HepG2 (cell line): ENCODE data around the gene RBBP8NL. TPM values are rescaled to one million over a fixed set of nuclear protein-coding genes. Genes with fewer than 3 reads are reported as not detected.

Experiments
- CC2D1A ChIP-seq: sonication (generic); formaldehyde crosslinking; IDR thresholded peaks from 2 replicates; pipeline ENCODE4 v1.8.1; 2023; ENCODE audit warnings: mild to moderate bottlenecking, missing genetic modification reagents
- EHMT2 ChIP-seq: fragments of 200-600 bp; sonication (generic); IDR thresholded peaks from 2 replicates; pipeline ENCODE4 v1.7.0; 2017; ENCODE audit warnings: antibody characterized with exemption, low read depth, low read length, borderline replicate concordance
- ELF4 ChIP-seq: sonication (generic); formaldehyde crosslinking; IDR thresholded peaks from 2 replicates; pipeline ENCODE4 v1.5.0; 2020; ENCODE audit warnings: missing genetic modification reagents, mild to moderate bottlenecking, moderate library complexity, borderline replicate concordance
- ETS1 ChIP-seq: sonication (generic); formaldehyde crosslinking; IDR thresholded peaks from 2 replicates; pipeline ENCODE4 v1.4.0; 2020; ENCODE audit warnings: missing genetic modification reagents
- FOXK2 ChIP-seq: fragments of 450-650 bp; IDR thresholded peaks from 2 replicates; pipeline ENCODE4 v1.6.1; 2016
- HCFC1 ChIP-seq: fragments of 150-350 bp; IDR thresholded peaks from 2 replicates; pipeline ENCODE4 v1.6.1; 2014; ENCODE audit warnings: low read depth, low read length
- NCOA2 ChIP-seq: sonication (generic); formaldehyde crosslinking; IDR thresholded peaks from 2 replicates; pipeline ENCODE4 v1.8.0; 2022; ENCODE audit warnings: inconsistent platforms
- SIX1 ChIP-seq: sonication (generic); formaldehyde crosslinking; IDR thresholded peaks from 2 replicates; pipeline ENCODE4 v1.4.0; 2020; ENCODE audit warnings: missing genetic modification reagents, borderline replicate concordance
- SIX4 ChIP-seq: sonication (generic); formaldehyde crosslinking; IDR thresholded peaks from 2 replicates; pipeline ENCODE4 v1.4.0; 2020; ENCODE audit warnings: missing genetic modification reagents
- ZNF121 ChIP-seq: sonication (generic); formaldehyde crosslinking; IDR thresholded peaks from 2 replicates; pipeline ENCODE4 v1.5.0; 2020; ENCODE audit warnings: mild to moderate bottlenecking, missing genetic modification reagents
- ZNF143 ChIP-seq: sonication (generic); formaldehyde crosslinking; IDR thresholded peaks from 2 replicates; pipeline ENCODE4 v1.4.0; 2020; ENCODE audit warnings: missing genetic modification reagents
- ZNF160 ChIP-seq: sonication (generic); formaldehyde crosslinking; IDR thresholded peaks from 2 replicates; pipeline ENCODE4 v1.8.0; 2022; ENCODE audit warnings: mild to moderate bottlenecking, inconsistent platforms, missing genetic modification reagents
- ZNF256 ChIP-seq: sonication (generic); formaldehyde crosslinking; conservative IDR thresholded peaks from 2 replicates; pipeline ENCODE4 v1.4.0; 2020; ENCODE audit warnings: missing genetic modification reagents
- ZNF383 ChIP-seq: sonication (generic); formaldehyde crosslinking; IDR thresholded peaks from 2 replicates; pipeline ENCODE4 v1.4.0; 2020; ENCODE audit warnings: missing genetic modification reagents, mild to moderate bottlenecking, borderline replicate concordance
- ZNF510 ChIP-seq: sonication (generic); formaldehyde crosslinking; IDR thresholded peaks from 2 replicates; pipeline ENCODE4 v1.4.0; 2020; ENCODE audit warnings: low read depth, mild to moderate bottlenecking, missing genetic modification reagents
- ZNF598 ChIP-seq: sonication (generic); formaldehyde crosslinking; IDR thresholded peaks from 2 replicates; pipeline ENCODE4 v1.5.1; 2020; ENCODE audit warnings: mild to moderate bottlenecking, missing genetic modification reagents, borderline replicate concordance
- ZNF607 ChIP-seq: sonication (generic); formaldehyde crosslinking; IDR thresholded peaks from 2 replicates; pipeline ENCODE4 v1.5.1; 2020; ENCODE audit warnings: missing genetic modification reagents, mild to moderate bottlenecking, borderline replicate concordance
- ZNF747 ChIP-seq: sonication (generic); formaldehyde crosslinking; IDR thresholded peaks from 2 replicates; pipeline ENCODE4 v1.8.1; 2023; ENCODE audit warnings: missing genetic modification reagents, mild to moderate bottlenecking, borderline replicate concordance
- ZNF83 ChIP-seq: sonication (generic); formaldehyde crosslinking; IDR thresholded peaks from 2 replicates; pipeline ENCODE4 v1.4.0; 2020; ENCODE audit warnings: missing genetic modification reagents, mild to moderate bottlenecking, borderline replicate concordance
- polyA plus RNA-seq, 8 experiments: library from polyadenylated mRNA; depleted of rRNA in 3 of 8; stranded (reverse) in 7 of 8; unstranded in 1 of 8; fragments of >200 nt; fragmentation: Illumina TruSeq in 4 of 8; extraction: Trizol in 4 of 8; gene quantifications; 2 replicates each; pipeline versions ENCODE4 v1.2.1 to v1.2.3, GENCODE V29; 2011 to 2016; ENCODE audit warnings: low read depth in 4 of 8, missing spikeins in 1 of 8, mixed read lengths in 1 of 8; ENCODE audit not compliant: insufficient read depth in 1 of 8
- total RNA-seq, 5 experiments: library from RNA; depleted of rRNA; stranded (reverse); fragments of >200 nt; fragmentation: Illumina TruSeq; extraction: Trizol; gene quantifications; 2 replicates each; pipeline ENCODE4 v1.2.3, GENCODE V29; 2016; ENCODE audit warnings: low read depth in 1 of 5
- TF ChIP-seq, protein P1 (sequence below): sonication (generic); formaldehyde crosslinking; IDR thresholded peaks from 2 replicates; pipeline ENCODE4 v1.4.0; 2020; ENCODE audit warnings: mild to moderate bottlenecking, missing genetic modification reagents

The RBBP8NL gene
- total and polyA plus RNA-seq, 2 of the 13 experiments (the other 11 are each of a cell fraction or from before 2014, with no cell fraction given) = 0.69 to 0.86 TPM

GRCh38 chr20:62405108-62405980, 22.0 kb downstream of the RBBP8NL start (continued):
- peak; percentile 87; the same call in 1 of the 2 replicates for TF ChIP-seq ZNF598
- no peak for TF ChIP-seq CC2D1A (CRISPR knock-in tag)
- TF ChIP-seq ETS1 (CRISPR knock-in tag) = no peak
- TF ChIP-seq FOXK2 = no peak
- TF ChIP-seq ZNF256 (CRISPR knock-in tag) = no peak
- no peak for TF ChIP-seq ZNF383 (CRISPR knock-in tag)
- no peak for TF ChIP-seq ZNF747
- TF ChIP-seq ELF4 (CRISPR knock-in tag) = no peak
- no peak; the same call in 1 of the 2 replicates for TF ChIP-seq ZNF83 (CRISPR knock-in tag)
- TF ChIP-seq NCOA2 (CRISPR knock-in tag) = 0 out of 2 replicates have a peak, but pooled peaks have one; percentile 21
- 0 out of 2 replicates have a peak, but pooled peaks have one; percentile 71 for TF ChIP-seq ZNF160 (CRISPR knock-in tag)
- no peak for TF ChIP-seq SIX1 (CRISPR knock-in tag)
- peak; percentile 14; the same call in 1 of the 2 replicates for TF ChIP-seq ZNF121 (CRISPR knock-in tag)
- TF ChIP-seq ZNF510 (CRISPR knock-in tag) = no peak
- TF ChIP-seq HCFC1 = no peak; the same call in 1 of the 2 replicates
- peak; percentile 50; the same call in 1 of the 2 replicates for TF ChIP-seq ZNF143 (CRISPR knock-in tag)
- 0 out of 2 replicates have a peak, but pooled peaks have one; percentile 39 for TF ChIP-seq SIX4 (CRISPR knock-in tag)
- no peak for TF ChIP-seq EHMT2
- no peak for TF ChIP-seq ZNF607 (CRISPR knock-in tag)
- TF ChIP-seq, protein P1, sequence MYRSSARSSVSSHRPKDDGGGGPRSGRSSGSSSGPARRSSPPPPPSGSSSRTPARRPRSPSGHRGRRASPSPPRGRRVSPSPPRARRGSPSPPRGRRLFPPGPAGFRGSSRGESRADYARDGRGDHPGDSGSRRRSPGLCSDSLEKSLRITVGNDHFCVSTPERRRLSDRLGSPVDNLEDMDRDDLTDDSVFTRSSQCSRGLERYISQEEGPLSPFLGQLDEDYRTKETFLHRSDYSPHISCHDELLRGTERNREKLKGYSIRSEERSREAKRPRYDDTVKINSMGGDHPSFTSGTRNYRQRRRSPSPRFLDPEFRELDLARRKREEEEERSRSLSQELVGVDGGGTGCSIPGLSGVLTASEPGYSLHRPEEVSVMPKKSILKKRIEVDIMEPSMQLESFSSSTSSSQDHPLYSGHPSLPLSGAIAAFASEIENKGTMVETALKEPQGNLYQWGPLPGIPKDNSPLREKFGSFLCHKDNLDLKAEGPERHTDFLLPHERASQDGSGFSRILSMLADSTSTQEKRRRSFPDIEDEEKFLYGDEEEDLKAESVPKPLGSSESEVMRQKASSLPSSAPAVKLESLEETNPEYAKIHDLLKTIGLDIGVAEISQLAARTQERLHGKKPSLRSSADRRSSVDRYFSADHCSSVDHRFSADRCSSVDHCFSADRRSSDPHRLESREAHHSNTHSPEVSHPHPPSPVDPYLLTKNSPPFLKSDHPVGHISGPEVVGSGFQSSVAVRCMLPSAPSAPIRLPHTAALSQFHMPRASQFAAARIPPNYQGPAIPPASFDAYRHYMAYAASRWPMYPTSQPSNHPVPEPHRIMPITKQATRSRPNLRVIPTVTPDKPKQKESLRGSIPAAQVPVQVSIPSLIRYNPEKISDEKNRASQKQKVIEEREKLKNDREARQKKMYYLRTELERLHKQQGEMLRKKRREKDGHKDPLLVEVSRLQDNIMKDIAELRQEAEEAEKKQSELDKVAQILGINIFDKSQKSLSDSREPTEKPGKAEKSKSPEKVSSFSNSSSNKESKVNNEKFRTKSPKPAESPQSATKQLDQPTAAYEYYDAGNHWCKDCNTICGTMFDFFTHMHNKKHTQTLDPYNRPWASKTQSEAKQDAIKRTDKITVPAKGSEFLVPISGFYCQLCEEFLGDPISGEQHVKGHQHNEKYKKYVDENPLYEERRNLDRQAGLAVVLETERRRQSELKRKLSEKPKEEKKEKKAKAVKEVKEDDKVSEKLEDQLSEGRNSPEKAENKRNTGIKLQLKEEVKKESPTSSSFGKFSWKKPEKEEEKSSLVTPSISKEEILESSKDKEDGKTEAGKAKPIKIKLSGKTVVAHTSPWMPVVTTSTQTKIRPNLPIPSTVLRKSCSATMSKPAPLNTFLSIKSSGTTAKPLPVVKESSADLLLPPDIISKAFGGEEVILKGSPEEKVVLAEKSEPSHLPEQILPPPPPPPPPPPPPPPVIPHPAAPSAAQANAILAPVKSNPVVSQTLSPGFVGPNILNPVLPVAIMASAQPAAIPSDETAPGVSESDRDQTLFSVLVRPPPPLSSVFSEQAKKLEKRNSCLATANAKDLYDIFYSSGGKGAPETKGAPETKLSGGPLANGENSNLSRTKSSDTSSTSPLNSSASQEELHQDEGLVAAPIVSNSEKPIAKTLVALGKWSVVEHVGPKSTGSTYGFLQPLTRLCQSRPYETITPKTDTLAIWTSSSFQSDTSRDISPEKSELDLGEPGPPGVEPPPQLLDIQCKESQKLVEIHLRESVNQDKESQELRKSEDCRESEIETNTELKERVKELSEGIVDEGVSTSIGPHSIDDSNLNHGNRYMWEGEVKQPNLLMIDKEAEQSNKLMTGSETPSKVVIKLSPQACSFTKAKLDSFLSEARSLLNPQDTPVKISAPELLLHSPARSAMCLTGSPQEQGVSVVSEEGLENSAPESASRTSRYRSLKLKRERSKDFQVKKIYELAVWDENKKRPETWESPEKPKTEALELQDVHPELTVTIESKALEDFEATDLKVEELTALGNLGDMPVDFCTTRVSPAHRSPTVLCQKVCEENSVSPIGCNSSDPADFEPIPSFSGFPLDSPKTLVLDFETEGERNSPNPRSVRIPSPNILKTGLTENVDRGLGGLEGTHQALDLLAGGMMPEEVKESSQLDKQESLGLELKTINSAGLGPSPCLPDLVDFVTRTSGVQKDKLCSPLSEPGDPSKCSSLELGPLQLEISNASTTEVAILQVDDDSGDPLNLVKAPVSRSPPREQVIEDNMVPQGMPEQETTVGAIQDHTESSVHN (CRISPR knock-in tag) = 0 out of 2 replicates have a peak, but pooled peaks have one; percentile 41
